Left lung (tissue), 10 donors: ENCODE measurements around the gene GOLGA6B. TPM values are rescaled to one million over a fixed set of nuclear protein-coding genes. Genes with fewer than 3 reads are reported as not detected.

Experiments used
- ATAC-seq: fragments of 200-7000 bp; cut with Tn5 transposase; one replicate; pipeline ENCODE4 v1.9.1; 2020; ENCODE audit warnings: moderate library complexity
- DNase-seq, 4 donors: peaks; one replicate each; pipeline ENCODE4 v3.0.0-alpha.2; 2013 to 2020
- H3K27ac ChIP-seq, 2 donors: fragments of 200-600 bp; sonication (generic) in 1 of 2; one replicate each; pipeline versions ENCODE4 v1.5.0 to v1.8.0; 2020 to 2021
- H3K27me3 ChIP-seq, 2 donors: fragments of 200-600 bp; sonication (generic) in 1 of 2; one replicate each; pipeline versions ENCODE4 v1.5.0 to v1.8.0; 2020 to 2021
- H3K36me3 ChIP-seq, 2 donors: fragments of 200-600 bp; sonication (generic) in 1 of 2; one replicate each; pipeline versions ENCODE4 v1.5.0 to v1.8.0; 2020 to 2021
- H3K4me1 ChIP-seq, 2 donors: fragments of 200-600 bp; one replicate each; pipeline ENCODE4 v1.8.0; 2021
- H3K4me3 ChIP-seq, 2 donors: fragments of 200-600 bp; sonication (generic) in 1 of 2; one replicate each; pipeline versions ENCODE4 v1.5.0 to v1.8.0; 2020 to 2021; ENCODE audit warnings: mild to moderate bottlenecking in 1 of 2
- H3K9me3 ChIP-seq, 2 donors: fragments of 200-600 bp; sonication (generic) in 1 of 2; one replicate each; pipeline versions ENCODE4 v1.5.0 to v1.8.0; 2020 to 2021
- intact Hi-C, 2 donors: fragments of 100-400 bp; cut with DNase I; formaldehyde crosslinking; loops; one replicate each; pipeline versions ENCODE4 v1.11.2 to v1.14.2; 2022
- polyA plus RNA-seq, 6 donors: library from polyadenylated mRNA; unstranded; fragments of 120-200 nt; gene quantifications; one replicate each; pipeline ENCODE4 v1.2.1, GENCODE V29; 2013; ENCODE audit not compliant: insufficient read length in 6 of 6
- total RNA-seq, 2 donors: library from RNA; stranded (reverse); fragmentation: NEBNext Ultra II Directional; extraction: Animal tissue kit (Norgen Biotek cat#: 25700); gene quantifications; one replicate each; pipeline ENCODE4 v1.2.1, GENCODE V29; 2021
- TF ChIP-seq, protein P1 (sequence below), 2 donors: fragments of 200-600 bp; sonication (generic) in 1 of 2; IDR thresholded peaks; one replicate each; pipeline versions ENCODE4 v1.5.0 to v1.8.0; 2021; ENCODE audit warnings: antibody characterized with exemption in 2 of 2
- donor health status: DM: no; HTN: yes; CAD: no.
- donor health status: DM: no; HTN: no; CAD: no.

Gene GOLGA6B
- total and polyA plus RNA-seq, 8 donors, result 0.13 to 5.4 (median 2.9) TPM; not detected in 4

DNA sequence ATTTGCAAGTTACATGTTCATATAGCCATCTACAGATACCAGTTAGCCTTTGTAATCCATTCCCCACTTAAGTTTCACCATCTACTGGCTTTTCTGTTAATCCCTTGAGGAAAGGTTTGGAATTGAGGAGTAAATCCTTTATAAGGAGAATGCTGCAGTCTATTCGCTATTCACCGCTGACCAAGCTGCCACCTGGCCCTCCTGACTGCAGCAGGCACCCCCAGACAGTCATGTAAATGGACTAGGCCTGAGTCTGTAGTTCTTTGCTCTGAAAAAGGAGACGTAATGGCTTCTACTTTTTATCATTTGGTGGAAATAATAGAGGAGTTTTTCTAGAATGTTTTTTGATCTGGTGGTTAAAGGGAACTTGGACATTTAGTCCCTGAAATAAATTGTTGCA, 28.3 kb downstream of the GOLGA6B start:
- no peak overlapping the region for H3K4me3 ChIP-seq
- H3K4me1 ChIP-seq, result peaks cover 4 to 19% of the 10 kb centered on the region in 2 donors
- no peaks in the 10 kb centered on the region for H3K36me3 ChIP-seq
- intact Hi-C loops, result no loop called here
- no peaks in the 10 kb centered on the region for H3K9me3 ChIP-seq
- TF ChIP-seq, protein P1, sequence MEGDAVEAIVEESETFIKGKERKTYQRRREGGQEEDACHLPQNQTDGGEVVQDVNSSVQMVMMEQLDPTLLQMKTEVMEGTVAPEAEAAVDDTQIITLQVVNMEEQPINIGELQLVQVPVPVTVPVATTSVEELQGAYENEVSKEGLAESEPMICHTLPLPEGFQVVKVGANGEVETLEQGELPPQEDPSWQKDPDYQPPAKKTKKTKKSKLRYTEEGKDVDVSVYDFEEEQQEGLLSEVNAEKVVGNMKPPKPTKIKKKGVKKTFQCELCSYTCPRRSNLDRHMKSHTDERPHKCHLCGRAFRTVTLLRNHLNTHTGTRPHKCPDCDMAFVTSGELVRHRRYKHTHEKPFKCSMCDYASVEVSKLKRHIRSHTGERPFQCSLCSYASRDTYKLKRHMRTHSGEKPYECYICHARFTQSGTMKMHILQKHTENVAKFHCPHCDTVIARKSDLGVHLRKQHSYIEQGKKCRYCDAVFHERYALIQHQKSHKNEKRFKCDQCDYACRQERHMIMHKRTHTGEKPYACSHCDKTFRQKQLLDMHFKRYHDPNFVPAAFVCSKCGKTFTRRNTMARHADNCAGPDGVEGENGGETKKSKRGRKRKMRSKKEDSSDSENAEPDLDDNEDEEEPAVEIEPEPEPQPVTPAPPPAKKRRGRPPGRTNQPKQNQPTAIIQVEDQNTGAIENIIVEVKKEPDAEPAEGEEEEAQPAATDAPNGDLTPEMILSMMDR (IDR thresholded peaks at IDR 0.05), result no peak
- no peak overlapping the region for H3K27ac ChIP-seq
- H3K27me3 ChIP-seq, result peaks cover 13 to 21% of the 10 kb centered on the region in 2 donors
- no peak for DNase-seq
- ATAC-seq, result no peak

DNA sequence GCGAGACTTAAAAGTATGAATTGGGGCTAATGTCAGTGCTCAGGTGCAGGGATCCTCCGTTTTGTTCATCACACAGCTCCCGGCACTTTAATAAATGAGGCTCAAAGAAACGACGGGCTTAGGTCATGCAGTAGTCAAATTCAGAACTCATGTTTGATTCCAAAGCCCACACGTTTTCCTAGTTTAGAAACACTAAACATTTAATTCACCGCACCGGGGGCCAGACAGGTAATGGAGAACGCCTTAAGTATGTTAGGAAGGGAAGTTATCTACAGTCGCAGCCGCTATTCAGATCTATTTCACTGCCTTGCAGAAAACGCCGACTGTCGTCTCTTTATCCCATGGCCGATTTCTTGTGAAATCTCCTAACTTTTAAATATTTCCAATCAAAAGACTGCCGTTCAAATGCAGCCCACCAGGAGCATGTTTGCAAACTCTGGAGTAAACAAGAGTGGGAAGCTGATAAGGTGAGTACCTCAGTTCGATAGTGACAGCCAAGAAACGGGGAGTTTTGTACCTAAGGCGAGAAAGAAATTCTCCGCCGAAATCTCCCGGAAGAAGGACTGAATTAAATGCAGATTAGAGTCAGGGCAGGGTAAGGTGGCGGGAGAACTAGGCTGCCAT, 30.9 kb downstream of the GOLGA6B start:
- DNase-seq, result no peak
- TF ChIP-seq, protein P1 (IDR thresholded peaks at IDR 0.05), result no peak
- intact Hi-C loops, result no loop called here

DNA sequence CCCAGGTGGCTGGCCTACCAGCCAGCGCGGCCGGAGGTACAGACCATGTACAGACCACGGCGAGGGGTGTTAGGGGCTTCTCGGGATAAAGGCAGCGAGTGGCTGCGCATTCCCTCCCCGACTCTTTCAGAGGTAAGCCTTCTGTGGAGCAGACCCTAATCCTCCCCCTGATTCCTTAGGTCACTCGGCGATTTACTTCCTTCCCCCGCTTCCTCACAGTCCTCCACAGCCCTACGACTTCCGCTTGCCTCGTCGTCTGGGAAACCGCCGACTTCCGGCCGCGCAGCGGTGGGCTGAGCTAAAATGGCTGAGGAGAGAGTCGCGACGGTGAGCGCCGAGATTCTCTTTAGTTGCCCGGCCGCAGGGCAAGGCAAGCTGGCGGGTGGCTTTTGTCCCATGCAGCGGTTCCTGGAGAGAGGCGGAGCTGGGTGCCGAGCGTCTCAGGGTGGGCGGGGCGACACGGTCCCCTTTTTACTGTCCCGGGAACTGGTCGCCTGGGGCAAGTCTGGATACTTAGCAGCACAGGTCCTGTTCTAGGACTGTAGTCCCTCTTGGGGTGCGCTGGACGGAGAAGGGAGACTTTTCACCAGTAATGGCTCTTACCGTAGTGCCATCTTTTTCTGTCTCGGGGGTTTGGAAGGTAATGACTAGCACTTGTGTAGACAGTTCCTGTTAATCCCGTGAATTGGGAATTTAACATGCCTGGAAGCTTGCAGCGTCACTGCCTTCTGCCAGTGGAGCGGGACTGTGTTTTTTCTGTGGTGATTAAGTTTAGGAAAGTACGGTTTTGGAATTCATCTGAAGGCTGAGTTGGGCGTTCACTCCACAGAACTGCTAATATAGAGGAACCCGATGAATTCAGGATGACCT, 31.7 kb downstream of the GOLGA6B start, which contains the start of the genes BBS4 and HIGD2B:
Gene BBS4 (plus strand): TSS at position 283 of the 870 bp plus-strand sequence. CDS start 21 bp downstream, at position 304.
Gene HIGD2B (minus strand): TSS at position 258 of the 870 bp plus-strand sequence. CDS start 9,808 bp downstream, outside the sequence.
- Histone ChIP-seq H3K4me3 (peak within 1 kb of the TSS; percentile 62 to 75), H3K4me1 (peaks cover 4 to 19% of the 10 kb centered on the region in 2 donors), H3K27me3 (no peaks in the 10 kb centered on the region), H3K27ac (peak within 1 kb of the TSS; percentile 92 to 94), H3K9me3 (no peaks in the 10 kb centered on the region), H3K36me3 (no peaks in the 10 kb centered on the region)
- intact Hi-C loops, result no loop called here
- peak; percentile 98 for ATAC-seq
- peak; percentile 91 to 97 (median 94) for DNase-seq
- TF ChIP-seq, protein P1 (IDR thresholded peaks at IDR 0.05), result no peak

More for the DNA sequence above, 30.9 kb downstream of the GOLGA6B start:
- peaks cover 4 to 19% of the 10 kb centered on the region in 2 donors for H3K4me1 ChIP-seq
- H3K27me3 ChIP-seq, result peaks cover 0 to 5% of the 10 kb centered on the region in 2 donors
- peak overlapping the region; percentile 92 to 94 for H3K27ac ChIP-seq
- peak overlapping the region; percentile 62 to 75 for H3K4me3 ChIP-seq
- H3K9me3 ChIP-seq, result no peaks in the 10 kb centered on the region
- no peaks in the 10 kb centered on the region for H3K36me3 ChIP-seq
- peak; percentile 5 for ATAC-seq

DNA sequence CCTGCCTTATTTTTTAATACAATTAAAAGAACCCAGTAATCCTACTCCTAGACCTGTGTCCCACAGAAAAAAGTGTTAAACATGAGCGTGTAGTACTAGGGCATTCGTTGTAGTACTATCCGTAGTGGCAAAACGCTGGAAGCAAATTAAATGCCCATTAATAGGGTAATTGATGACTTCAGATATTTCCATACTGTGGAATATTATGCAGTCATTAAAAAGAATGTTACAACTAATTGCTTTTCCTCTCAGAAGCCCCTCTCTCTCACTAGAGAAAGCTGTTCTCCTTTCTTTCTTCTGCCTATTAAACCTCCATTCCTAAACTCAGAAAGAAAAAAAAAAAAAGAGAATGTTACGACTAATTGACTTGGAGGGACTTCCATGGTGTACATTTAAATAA, 34.2 kb downstream of the GOLGA6B start:
- ATAC-seq (no peak), DNase-seq (no peak)
- no peak overlapping the region for H3K4me3 ChIP-seq
- intact Hi-C loops, result no loop called here
- TF ChIP-seq, protein P1 (IDR thresholded peaks at IDR 0.05), result no peak
- H3K9me3 ChIP-seq, result no peaks in the 10 kb centered on the region
- H3K4me1 ChIP-seq, result peaks cover 4 to 19% of the 10 kb centered on the region in 2 donors
- no peak overlapping the region for H3K27ac ChIP-seq
- H3K36me3 ChIP-seq, result no peaks in the 10 kb centered on the region
- H3K27me3 ChIP-seq, result no peaks in the 10 kb centered on the region

DNA sequence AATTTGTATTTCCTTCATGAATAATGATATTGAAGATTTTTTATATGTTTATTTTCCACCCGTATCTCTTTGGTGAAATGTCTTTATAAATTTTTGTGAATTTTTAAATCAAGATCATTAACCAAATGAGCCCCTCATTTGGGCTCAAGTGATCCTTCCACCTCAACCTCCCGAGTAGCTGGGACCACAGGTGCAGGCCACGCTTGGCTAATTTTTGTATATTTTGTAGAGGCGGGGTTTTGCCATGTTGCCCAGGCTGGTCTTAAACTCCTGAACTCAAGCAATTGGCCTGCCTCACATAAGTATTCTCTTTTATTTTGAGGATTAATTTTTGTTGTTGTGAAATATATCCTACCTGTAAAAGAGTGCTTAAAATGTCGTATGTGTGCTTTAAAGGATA, 36.4 kb downstream of the GOLGA6B start:
- DNase-seq (no peak), ATAC-seq (no peak)
- TF ChIP-seq, protein P1 (IDR thresholded peaks at IDR 0.05), result no peak

More for the DNA sequence above, 36.4 kb downstream of the GOLGA6B start:
- H3K9me3 ChIP-seq, result no peaks in the 10 kb centered on the region
- no peak overlapping the region for H3K27ac ChIP-seq
- intact Hi-C loops, result no loop called here
- H3K36me3 ChIP-seq, result no peaks in the 10 kb centered on the region
- H3K4me1 ChIP-seq, result peaks cover 0 to 12% of the 10 kb centered on the region in 2 donors
- H3K27me3 ChIP-seq, result no peaks in the 10 kb centered on the region
- no peak overlapping the region for H3K4me3 ChIP-seq
